Sigmoid colon (tissue), 4 donors: ENCODE results near the gene TNFRSF19.

Experiments
- EP300 ChIP-seq, 4 donors: sonication (generic); formaldehyde crosslinking; IDR thresholded peaks; one replicate each; pipeline ENCODE4 v1.6.1; 2017; ENCODE audit warnings: antibody characterized with exemption in 4 of 4
- POLR2A ChIP-seq, 2 donors: fragments of 450-650 bp; IDR thresholded peaks; one replicate each; pipeline ENCODE4 v1.6.1; 2016; ENCODE audit warnings: antibody characterized with exemption in 2 of 2, mild to moderate bottlenecking in 2 of 2, moderate library complexity in 2 of 2
- POLR2AphosphoS5 ChIP-seq, 4 donors: sonication (generic); formaldehyde crosslinking; IDR thresholded peaks; one replicate each; pipeline ENCODE4 v1.6.1; 2017; ENCODE audit warnings: antibody characterized with exemption in 4 of 4
- TF ChIP-seq, protein P1 (sequence below), 4 experiments: fragments of 450-650 bp in 3 of 4; fragments of 200-600 bp in 1 of 4; IDR thresholded peaks; one replicate each; pipeline ENCODE4 v1.5.1; 2016 to 2019; ENCODE audit warnings: antibody characterized with exemption in 4 of 4, mild to moderate bottlenecking in 3 of 4, moderate library complexity in 2 of 4

DNA sequence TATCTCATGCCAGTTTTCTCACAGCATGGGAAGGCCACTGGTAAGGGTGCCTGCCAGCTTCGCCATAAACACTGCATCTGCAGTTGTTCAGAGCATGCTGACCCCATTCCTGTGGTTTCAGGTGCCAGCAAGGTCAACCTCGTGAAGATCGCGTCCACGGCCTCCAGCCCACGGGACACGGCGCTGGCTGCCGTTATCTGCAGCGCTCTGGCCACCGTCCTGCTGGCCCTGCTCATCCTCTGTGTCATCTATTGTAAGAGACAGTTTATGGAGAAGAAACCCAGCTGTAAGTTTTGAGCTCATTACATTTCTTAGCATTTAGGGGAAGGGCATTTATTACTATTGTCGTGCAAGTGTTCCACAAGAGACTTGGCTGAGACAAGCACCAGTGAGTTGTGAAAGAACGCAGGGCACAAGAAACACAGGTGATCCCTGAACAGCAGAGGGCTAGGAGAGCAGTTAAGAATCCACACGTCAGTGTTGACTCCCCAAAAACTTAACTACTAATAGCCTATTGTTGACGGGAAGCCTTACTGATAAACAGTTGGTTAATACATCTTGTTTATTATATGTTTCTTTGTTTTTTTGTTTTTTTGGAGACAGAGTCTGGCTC, 88.8 kb downstream of the TNFRSF19 start:
- TF ChIP-seq, protein P1, sequence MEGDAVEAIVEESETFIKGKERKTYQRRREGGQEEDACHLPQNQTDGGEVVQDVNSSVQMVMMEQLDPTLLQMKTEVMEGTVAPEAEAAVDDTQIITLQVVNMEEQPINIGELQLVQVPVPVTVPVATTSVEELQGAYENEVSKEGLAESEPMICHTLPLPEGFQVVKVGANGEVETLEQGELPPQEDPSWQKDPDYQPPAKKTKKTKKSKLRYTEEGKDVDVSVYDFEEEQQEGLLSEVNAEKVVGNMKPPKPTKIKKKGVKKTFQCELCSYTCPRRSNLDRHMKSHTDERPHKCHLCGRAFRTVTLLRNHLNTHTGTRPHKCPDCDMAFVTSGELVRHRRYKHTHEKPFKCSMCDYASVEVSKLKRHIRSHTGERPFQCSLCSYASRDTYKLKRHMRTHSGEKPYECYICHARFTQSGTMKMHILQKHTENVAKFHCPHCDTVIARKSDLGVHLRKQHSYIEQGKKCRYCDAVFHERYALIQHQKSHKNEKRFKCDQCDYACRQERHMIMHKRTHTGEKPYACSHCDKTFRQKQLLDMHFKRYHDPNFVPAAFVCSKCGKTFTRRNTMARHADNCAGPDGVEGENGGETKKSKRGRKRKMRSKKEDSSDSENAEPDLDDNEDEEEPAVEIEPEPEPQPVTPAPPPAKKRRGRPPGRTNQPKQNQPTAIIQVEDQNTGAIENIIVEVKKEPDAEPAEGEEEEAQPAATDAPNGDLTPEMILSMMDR (IDR thresholded peaks at IDR 0.05) = no peak
- no peak for TF ChIP-seq EP300 (IDR thresholded peaks at IDR 0.05)
- TF ChIP-seq POLR2AphosphoS5 (IDR thresholded peaks at IDR 0.05) = peak; percentile 20 to 69 (median 28)
- no peak for TF ChIP-seq POLR2A (IDR thresholded peaks at IDR 0.05)
